NCI-H69 (cell line): ENCODE measurements around the gene KAZN.
A peak's percentile ranks its signal among the peaks of the same experiment; 100 is the strongest.

Experiments used
- DNase-seq: peaks from one replicate; lab custom pipeline; 2025; lab: John Stamatoyannopoulos, UW

KAZN gene

GRCh38 chr1:14773396-14774025, 175.0 kb downstream of the KAZN start:
- no peak for DNase-seq

DNA sequence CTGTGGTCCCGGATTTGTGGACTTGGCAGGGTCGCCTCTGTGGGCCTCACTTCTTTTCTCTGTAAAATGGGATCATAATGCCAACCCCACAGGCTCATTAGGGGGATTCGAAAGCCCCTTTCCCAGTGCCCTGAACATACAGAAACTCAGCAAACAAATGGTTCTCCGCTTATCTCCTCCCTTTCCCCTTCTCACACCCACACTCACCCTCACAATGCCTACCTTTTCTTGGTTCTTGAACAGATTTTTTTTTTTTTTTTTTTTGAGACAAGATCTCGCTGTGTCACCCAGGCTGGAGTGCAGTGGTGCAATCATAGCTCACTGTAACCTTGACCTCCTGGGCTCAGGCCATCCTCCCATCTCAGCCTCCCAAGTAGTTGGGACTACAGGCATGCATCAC, 175.7 kb downstream of the KAZN start:
- no peak for DNase-seq

- no peak for DNase-seq
Measured at GRCh38 chr1:14774988-14775387, 176.5 kb downstream of the KAZN start.

DNA sequence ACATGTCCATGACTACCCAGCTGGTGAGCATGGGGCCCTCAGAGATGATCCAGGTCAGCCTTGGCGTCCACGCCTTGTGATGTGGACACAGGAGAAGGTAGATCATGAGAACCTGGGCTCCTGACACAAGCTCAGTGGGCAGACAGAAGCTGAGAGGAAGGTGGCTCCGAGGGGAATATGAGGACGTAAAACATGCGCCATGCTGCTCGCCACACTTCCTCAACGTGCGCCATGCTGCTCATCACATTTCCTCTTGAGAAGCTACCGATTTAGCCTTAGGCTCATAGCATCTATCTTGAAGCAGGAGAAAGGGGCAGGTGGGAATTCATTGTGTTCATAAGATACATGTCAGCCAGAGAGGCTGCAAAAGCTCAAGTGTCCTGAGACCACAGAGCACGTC, 176.9 kb downstream of the KAZN start:
- no peak for DNase-seq

DNA sequence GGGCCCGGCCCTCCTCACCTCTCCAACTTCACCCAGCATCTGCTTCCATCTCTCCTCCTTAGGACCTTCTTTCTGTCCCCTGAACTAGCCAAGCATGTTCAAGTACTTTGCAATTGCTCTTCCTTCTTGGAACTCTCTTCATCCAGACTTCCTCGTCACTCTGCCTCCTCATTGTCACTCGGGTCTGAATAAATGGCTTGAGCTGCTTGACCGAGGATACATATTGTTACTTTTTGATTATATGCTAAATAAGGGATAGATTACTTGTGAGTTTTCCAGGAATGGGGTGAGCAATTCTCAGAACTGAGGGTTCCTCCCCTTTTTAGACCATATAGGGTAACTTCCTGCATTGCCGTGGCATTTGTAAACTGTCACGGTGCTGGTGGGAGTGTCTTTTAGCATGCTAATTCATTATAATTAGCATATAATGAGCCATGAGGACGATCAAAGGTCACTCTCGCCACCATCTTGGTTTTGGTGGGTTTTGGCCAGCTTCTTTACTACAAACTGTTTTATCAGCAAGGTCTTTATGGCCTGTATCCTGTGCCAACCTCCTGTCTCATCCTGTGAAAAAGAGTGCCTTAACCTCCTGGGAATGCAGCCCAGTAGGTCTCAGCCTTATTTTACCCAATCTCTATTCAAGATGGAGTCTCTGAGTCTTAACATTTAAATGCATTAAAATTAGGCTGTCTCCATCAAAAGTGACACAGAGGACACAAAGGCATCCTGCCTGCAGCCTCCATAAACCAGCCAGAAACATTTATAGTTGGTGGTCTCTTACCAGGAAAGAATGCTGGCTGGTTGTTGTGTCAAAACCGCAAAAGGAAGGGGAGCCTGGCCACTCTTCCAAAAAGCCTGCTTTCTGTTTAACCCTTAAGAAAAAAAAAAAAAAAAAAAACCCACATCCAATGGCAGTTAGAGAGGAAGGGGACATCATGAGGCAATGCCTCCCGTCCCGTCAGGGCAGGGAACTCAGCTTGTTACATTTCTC, 179.3 kb downstream of the KAZN start:
- DNase-seq = no peak

GRCh38 chr1:14778541-14778897, 180.0 kb downstream of the KAZN start:
- DNase-seq = no peak

GRCh38 chr1:14778898-14779865, 180.7 kb downstream of the KAZN start:
- DNase-seq = peak; percentile 38

- DNase-seq = no peak
Measured at GRCh38 chr1:14780271-14780670, 181.8 kb downstream of the KAZN start.

DNA sequence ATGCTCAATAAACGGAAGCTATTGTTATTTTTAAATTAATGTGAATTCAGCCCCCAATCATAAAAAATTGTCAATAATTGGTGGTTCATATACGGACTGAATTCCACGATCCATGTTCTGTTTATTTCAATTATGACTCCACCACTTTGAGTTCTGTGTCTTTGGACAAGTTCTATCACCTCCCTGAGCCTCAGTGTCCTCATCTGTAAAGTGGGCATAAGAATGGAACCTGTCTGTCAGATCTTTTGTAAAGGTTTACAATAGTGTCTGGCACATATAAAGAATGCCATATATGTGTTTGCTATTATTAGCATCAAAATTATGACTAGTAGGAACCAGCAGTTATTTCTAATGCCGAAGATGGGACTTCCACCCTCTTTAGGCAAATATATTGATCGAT, 183.3 kb downstream of the KAZN start:
- DNase-seq = no peak

DNA sequence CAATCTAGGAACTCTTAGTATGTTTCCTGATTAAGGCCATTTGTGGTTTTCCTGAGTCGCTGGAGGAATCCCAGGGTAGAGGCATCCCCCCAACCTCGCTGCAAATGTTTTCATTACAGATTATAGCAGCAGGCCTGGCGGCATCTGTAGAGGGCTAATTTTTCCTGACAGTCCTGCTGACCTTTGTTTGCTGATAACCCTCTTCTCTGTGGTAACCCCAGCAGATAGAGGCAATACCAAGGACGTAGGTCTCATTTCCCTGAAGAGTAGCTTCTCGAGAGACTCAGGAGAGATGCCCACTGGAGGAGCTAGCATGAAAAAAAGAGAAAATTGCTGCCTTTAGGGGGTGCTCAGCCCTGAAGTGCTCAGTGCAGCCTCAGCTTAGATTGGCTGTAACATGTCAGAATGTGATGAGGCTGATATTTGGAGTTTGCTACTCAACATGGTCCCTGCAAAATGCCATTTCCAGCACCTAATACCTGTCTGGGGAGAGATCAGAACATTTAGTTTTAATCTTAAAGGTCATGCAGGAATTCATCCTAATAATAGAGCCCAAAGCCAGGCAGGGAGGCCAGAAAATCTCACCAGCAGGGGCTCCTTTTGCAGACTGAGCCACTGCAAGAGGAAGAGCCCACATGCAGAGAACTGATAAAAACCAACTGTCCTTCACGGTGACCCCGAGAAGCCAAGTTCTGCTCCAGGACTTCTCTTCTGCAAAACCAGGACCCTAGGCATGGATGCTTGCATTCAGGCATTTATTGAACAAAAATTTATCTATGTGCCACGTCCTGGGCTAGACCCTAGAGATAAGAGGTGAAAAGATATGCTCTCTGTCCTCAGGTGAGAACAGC, 184.5 kb downstream of the KAZN start:
- peak; percentile 25 for DNase-seq

GRCh38 chr1:14783592-14783886, 185.1 kb downstream of the KAZN start:
- DNase-seq = no peak

- DNase-seq = no peak
Measured at GRCh38 chr1:14784790-14785773, 186.6 kb downstream of the KAZN start.

GRCh38 chr1:14786109-14786675, 187.7 kb downstream of the KAZN start:
- no peak for DNase-seq

- DNase-seq = no peak
Measured at GRCh38 chr1:14786681-14787080, 188.2 kb downstream of the KAZN start.

DNA sequence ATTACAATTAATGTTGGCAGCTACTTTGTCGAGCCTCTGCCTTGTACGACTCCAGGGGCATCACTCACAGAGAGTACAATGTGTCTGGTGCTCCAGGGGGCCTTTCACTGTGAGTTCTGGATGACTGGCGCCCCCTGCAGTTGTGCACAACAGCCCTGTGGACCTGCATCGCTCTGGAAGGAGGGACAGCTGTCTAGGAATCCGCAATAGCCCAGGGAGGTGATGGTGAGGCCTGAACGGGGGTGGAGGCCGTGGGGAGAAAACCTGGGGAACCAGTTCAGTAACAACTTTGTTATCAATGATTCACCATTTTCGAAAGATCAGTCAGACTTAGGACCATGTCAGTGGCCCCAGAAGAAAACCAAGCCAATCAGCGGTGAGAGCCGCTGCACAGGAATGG, 189.1 kb downstream of the KAZN start:
- peak; percentile 33 for DNase-seq

DNA sequence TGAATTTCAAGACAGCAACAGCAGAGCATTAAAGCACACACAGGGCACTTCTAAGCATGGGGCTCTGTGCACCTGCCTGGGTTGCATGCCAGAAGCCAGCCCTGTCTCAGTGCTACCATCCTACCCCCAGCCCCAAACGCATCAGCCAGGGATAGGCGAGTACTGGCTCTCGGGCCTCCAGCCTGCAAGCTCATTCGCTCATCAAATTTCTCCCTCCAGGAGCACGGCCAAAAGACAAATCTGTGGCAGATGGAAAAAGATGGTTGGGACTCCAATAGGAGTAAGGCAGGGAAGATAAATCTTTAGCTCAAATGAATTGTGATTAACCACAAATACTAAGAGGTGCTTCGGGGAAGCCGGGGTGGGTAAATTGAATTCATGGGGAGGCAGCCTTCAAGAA, 189.6 kb downstream of the KAZN start:
- no peak for DNase-seq

GRCh38 chr1:14790982-14791381, 192.5 kb downstream of the KAZN start:
- DNase-seq = no peak

- no peak for DNase-seq
Measured at GRCh38 chr1:14791654-14792053, 193.2 kb downstream of the KAZN start.

DNA sequence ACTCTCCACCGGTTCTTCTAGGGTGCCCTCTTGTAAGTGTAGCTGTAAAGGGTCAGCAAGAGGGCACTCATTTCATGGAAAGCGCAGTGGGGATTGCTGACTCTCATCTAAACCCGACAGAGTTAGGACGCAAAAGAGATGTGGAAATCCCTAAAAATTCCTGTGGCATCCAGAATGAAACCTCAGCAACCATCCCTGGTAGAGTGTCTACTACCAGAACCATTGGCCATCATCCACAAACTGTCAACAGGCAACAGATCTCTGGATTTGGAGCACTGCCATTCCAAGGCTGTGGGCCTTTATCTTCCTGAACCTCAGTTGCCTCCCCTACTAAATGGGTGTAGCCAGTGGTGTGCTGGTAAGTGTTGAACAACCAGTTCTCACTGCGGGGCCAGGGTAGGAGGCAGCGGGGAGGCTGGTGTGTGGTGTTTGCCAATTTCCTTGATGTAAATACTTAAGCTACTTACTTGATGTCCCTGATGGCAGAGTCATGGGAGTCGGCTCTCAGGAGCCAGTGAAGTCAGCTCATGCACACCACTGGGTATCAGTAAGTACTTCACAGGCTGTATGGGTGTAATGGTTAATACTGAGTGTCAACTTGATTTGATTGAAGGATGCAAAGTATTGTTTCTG, 195.8 kb downstream of the KAZN start:
- DNase-seq = no peak
